Liver (tissue), 9 donors: ENCODE measurements around the gene RALGPS1. TPM values are rescaled to one million over a fixed set of nuclear protein-coding genes. Genes with fewer than 3 reads are reported as not detected.

Experiments used
- DNase-seq: peaks from one replicate; pipeline ENCODE4 v3.0.0-alpha.2; 2017; ENCODE audit warnings: low spot score
- H3K27ac ChIP-seq, 2 donors: one replicate each; pipeline ENCODE4 v1.7.0; 2013; ENCODE audit warnings: inconsistent platforms in 2 of 2, low read length in 2 of 2, control low read depth in 1 of 2, low read depth in 1 of 2, mild to moderate bottlenecking in 1 of 2
- H3K27me3 ChIP-seq, 4 donors: one replicate each; pipeline versions ENCODE4 v1.6.1 to v1.7.0; 2013; ENCODE audit warnings: low read length in 3 of 4, inconsistent platforms in 1 of 4, mild to moderate bottlenecking in 1 of 4, moderate library complexity in 1 of 4; ENCODE audit not compliant: control insufficient read depth in 4 of 4, insufficient read depth in 4 of 4
- H3K36me3 ChIP-seq, 4 donors: one replicate each; pipeline versions ENCODE4 v1.6.1 to v1.7.0; 2013; ENCODE audit warnings: low read length in 3 of 4, mild to moderate bottlenecking in 3 of 4, low read depth in 1 of 4, moderate library complexity in 1 of 4; ENCODE audit not compliant: control insufficient read depth in 4 of 4, insufficient read depth in 3 of 4
- H3K4me1 ChIP-seq, 4 donors: one replicate each; pipeline versions ENCODE4 v1.6.1 to v1.7.0; 2013; ENCODE audit warnings: low read length in 3 of 4, mild to moderate bottlenecking in 3 of 4, moderate library complexity in 1 of 4; ENCODE audit not compliant: control insufficient read depth in 4 of 4, insufficient read depth in 4 of 4
- H3K4me3 ChIP-seq, 3 donors: one replicate each; pipeline versions ENCODE4 v1.6.1 to v1.7.0; 2013; ENCODE audit warnings: low read length in 3 of 3, control low read depth in 1 of 3, low read depth in 1 of 3, mild to moderate bottlenecking in 1 of 3
- H3K9ac ChIP-seq, 2 donors: one replicate each; pipeline ENCODE4 v1.7.0; 2013; ENCODE audit warnings: low read length in 2 of 2, mild to moderate bottlenecking in 2 of 2, moderate library complexity in 2 of 2, control low read depth in 1 of 2, low read depth in 1 of 2
- H3K9me3 ChIP-seq, 4 donors: one replicate each; pipeline versions ENCODE4 v1.6.1 to v1.7.0; 2013; ENCODE audit warnings: low read length in 3 of 4; ENCODE audit not compliant: control insufficient read depth in 4 of 4
- EGR1 ChIP-seq, 2 donors: IDR thresholded peaks; 2 replicates each; pipeline ENCODE4 v1.6.1; 2016 to 2018; ENCODE audit warnings: antibody characterized with exemption in 2 of 2, low read depth in 2 of 2
- FOXA1 ChIP-seq: IDR thresholded peaks from 2 replicates; pipeline ENCODE4 v1.6.1; 2016; ENCODE audit warnings: antibody characterized with exemption
- FOXA2 ChIP-seq: IDR thresholded peaks from 2 replicates; pipeline ENCODE4 v1.6.1; 2016; ENCODE audit warnings: antibody characterized with exemption
- GABPA ChIP-seq, 2 donors: IDR thresholded peaks in 1 of 2; conservative IDR thresholded peaks in 1 of 2; 2 replicates each; pipeline ENCODE4 v1.6.1; 2016; ENCODE audit warnings: antibody characterized with exemption in 2 of 2, mild to moderate bottlenecking in 1 of 2, moderate library complexity in 1 of 2
- HNF4A ChIP-seq, 2 donors: conservative IDR thresholded peaks; 2 replicates each; pipeline ENCODE4 v1.6.1; 2016; ENCODE audit warnings: antibody characterized with exemption in 2 of 2, mild to moderate bottlenecking in 2 of 2
- HNF4G ChIP-seq: IDR thresholded peaks from 2 replicates; pipeline ENCODE4 v1.6.1; 2016; ENCODE audit warnings: antibody characterized with exemption
- JUND ChIP-seq, 2 donors: IDR thresholded peaks; 2 replicates each; pipeline ENCODE4 v1.6.1; 2016; ENCODE audit warnings: antibody characterized with exemption in 2 of 2
- NR2F2 ChIP-seq: IDR thresholded peaks from 2 replicates; pipeline ENCODE4 v1.6.1; 2016; ENCODE audit warnings: antibody characterized with exemption
- RAD21 ChIP-seq, 2 donors: IDR thresholded peaks; 2 replicates each; pipeline ENCODE4 v1.6.1; 2016; ENCODE audit warnings: antibody characterized with exemption in 2 of 2, mild to moderate bottlenecking in 2 of 2
- REST ChIP-seq: IDR thresholded peaks from 2 replicates; pipeline ENCODE4 v1.6.1; 2016; ENCODE audit warnings: antibody characterized with exemption, mild to moderate bottlenecking
- RXRA ChIP-seq, 2 donors: IDR thresholded peaks; 2 replicates each; pipeline ENCODE4 v1.6.1; 2017 to 2018; ENCODE audit warnings: antibody characterized with exemption in 2 of 2, mild to moderate bottlenecking in 1 of 2
- SP1 ChIP-seq: IDR thresholded peaks from 2 replicates; pipeline ENCODE4 v1.6.1; 2018; ENCODE audit warnings: antibody characterized with exemption, mild to moderate bottlenecking
- TAF1 ChIP-seq: conservative IDR thresholded peaks from 2 replicates; pipeline ENCODE4 v1.6.1; 2016; ENCODE audit warnings: antibody characterized with exemption, mild to moderate bottlenecking
- YY1 ChIP-seq: IDR thresholded peaks from 2 replicates; pipeline ENCODE4 v1.6.1; 2016; ENCODE audit warnings: antibody characterized with exemption, mild to moderate bottlenecking
- WGBS: extraction: QIAGEN DNeasy Blood & Tissue Kit; methylation state at CpG from one replicate; pipeline ENCODE4 v1.1.7; 2013; 5-methylcytosine and 5-hydroxymethylcytosine counted together
- polyA plus RNA-seq, 2 donors: library from polyadenylated mRNA; stranded (reverse) in 1 of 2; unstranded in 1 of 2; fragments of 200-250 nt in 1 of 2; fragments of >200 nt in 1 of 2; fragmentation: Nextera tagmentation in 1 of 2; extraction: Ambion mirVana in 1 of 2; gene quantifications; one replicate each; pipeline versions ENCODE4 v1.2.1 to v1.2.3, GENCODE V29; 2013 to 2015
- total RNA-seq, 2 donors: library from RNA; depleted of rRNA; stranded (reverse); fragments of >200 nt; gene quantifications; one replicate each; pipeline ENCODE4 v1.2.3, GENCODE V29; 2014
- TF ChIP-seq, protein P1 (sequence below): IDR thresholded peaks from 2 replicates; pipeline ENCODE4 v1.6.1; 2016; ENCODE audit warnings: antibody characterized with exemption
- TF ChIP-seq, protein P2 (sequence below): IDR thresholded peaks from 2 replicates; pipeline ENCODE4 v1.6.1; 2016; ENCODE audit warnings: antibody characterized with exemption
- TF ChIP-seq, protein P3 (sequence below): IDR thresholded peaks from 2 replicates; pipeline ENCODE4 v1.6.1; 2016; ENCODE audit warnings: antibody characterized with exemption
- donor health status: healthy.
- donor health status: healthy.
- donor health status: healthy.
- donor health status: healthy.
- donor health status: healthy.

The RALGPS1 gene
- total and polyA plus RNA-seq, 4 donors = 1.4 to 2.7 (median 2.0) TPM

DNA sequence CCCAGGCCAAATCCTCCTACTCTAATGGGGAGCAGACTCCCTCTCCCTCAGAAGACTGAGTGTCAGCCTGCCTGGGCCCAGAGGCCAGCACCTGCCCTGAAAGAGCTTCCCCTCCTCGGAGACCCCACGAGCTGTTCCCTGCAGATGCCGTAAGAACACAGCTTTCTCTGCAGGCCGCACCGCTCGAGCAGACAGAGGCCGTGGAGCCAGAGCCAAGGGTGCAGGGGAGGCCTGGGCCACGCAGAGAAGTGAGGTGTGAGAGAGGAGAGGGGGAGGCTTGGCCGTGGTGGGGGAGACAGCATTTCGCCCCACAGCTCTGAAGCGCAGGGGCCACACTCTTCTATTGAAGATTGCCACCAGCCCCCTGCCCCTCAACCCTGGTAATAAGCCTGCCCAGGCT, 287.1 kb downstream of the RALGPS1 start:
- WGBS = 96% methylated on average over 11 of the region's 11 CpGs
- H3K4me1 ChIP-seq = peaks cover 0 to 8% (median 2%) of the 10 kb centered on the region in 4 donors
- no peak for TF ChIP-seq TAF1
- no peak for TF ChIP-seq EGR1 (IDR thresholded peaks at IDR 0.05; ENCODE audit: low read depth in 2 of 2)
- no peak for TF ChIP-seq REST
- TF ChIP-seq GABPA (IDR thresholded peaks at IDR 0.05 in 1 of 2, conservative IDR thresholded peaks at IDR 0.05 in 1 of 2) = no peak
- no peak for TF ChIP-seq FOXA2
- TF ChIP-seq, protein P1, sequence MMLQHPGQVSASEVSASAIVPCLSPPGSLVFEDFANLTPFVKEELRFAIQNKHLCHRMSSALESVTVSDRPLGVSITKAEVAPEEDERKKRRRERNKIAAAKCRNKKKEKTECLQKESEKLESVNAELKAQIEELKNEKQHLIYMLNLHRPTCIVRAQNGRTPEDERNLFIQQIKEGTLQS = no peak
- TF ChIP-seq JUND (IDR thresholded peaks at IDR 0.05) = no peak
- no peak for TF ChIP-seq HNF4A (conservative IDR thresholded peaks at IDR 0.05)
- no peak for TF ChIP-seq RXRA (IDR thresholded peaks at IDR 0.05)
- no peak for TF ChIP-seq NR2F2
- no peak for TF ChIP-seq FOXA1
- no peak for TF ChIP-seq YY1
- TF ChIP-seq, protein P2, sequence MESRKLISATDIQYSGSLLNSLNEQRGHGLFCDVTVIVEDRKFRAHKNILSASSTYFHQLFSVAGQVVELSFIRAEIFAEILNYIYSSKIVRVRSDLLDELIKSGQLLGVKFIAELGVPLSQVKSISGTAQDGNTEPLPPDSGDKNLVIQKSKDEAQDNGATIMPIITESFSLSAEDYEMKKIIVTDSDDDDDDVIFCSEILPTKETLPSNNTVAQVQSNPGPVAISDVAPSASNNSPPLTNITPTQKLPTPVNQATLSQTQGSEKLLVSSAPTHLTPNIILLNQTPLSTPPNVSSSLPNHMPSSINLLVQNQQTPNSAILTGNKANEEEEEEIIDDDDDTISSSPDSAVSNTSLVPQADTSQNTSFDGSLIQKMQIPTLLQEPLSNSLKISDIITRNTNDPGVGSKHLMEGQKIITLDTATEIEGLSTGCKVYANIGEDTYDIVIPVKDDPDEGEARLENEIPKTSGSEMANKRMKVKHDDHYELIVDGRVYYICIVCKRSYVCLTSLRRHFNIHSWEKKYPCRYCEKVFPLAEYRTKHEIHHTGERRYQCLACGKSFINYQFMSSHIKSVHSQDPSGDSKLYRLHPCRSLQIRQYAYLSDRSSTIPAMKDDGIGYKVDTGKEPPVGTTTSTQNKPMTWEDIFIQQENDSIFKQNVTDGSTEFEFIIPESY = no peak
- H3K27ac ChIP-seq = no peak overlapping the region
- no peak overlapping the region for H3K4me3 ChIP-seq
- no peak overlapping the region for H3K9ac ChIP-seq
- DNase-seq = no peak
- no peaks in the 10 kb centered on the region for H3K27me3 ChIP-seq
- H3K9me3 ChIP-seq = no peaks in the 10 kb centered on the region
- no peaks in the 10 kb centered on the region for H3K36me3 ChIP-seq

DNA sequence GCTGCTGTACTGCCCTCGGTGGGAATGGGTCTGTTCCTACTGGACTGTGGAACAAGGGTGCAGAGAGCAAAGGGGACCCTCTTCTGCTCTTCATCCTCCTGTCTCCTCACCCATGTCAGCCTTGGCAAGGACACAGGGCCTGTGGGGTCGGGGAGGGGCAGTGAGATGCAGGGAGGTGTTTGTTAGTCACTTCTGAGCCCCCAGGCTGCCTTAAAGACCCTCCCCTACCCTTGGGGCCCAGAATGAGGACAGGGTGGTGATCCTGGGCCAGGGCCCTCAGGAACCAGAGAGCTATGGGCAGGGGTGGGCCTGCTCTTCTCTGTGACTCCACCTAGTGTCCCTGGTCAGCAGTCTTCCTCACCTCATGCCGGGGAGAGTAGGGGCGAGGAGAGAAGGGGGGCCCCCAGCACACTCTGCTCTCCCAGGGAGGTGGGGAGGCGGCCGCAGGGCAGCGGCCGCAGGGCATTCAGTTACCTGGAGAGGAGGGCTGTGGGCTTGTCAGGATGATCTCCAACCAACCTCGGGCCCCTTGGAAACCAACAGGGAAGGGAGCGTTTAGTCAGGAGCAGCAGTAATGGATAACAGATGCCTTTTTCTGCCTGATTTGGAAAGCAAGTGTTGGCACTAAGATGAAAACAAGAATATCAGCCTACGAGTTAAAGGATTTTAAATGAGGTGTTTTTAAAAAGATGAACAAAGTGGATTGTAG, 288.0 kb downstream of the RALGPS1 start:
- Histone ChIP-seq H3K4me3 (no peak overlapping the region), H3K27ac (no peak overlapping the region), H3K36me3 (no peaks in the 10 kb centered on the region), H3K9me3 (no peaks in the 10 kb centered on the region), H3K4me1 (peaks cover 0 to 4% (median under 1%) of the 10 kb centered on the region in 4 donors), H3K27me3 (no peaks in the 10 kb centered on the region), H3K9ac (no peak overlapping the region)
- DNase-seq = no peak
- 91% methylated on average over 11 of the region's 11 CpGs for WGBS
- TF ChIP-seq, protein P2 = no peak
- TF ChIP-seq RAD21 (IDR thresholded peaks at IDR 0.05) (no peak), FOXA1 (no peak), REST (no peak), YY1 (no peak), JUND (IDR thresholded peaks at IDR 0.05) (no peak), HNF4G (no peak), HNF4A (conservative IDR thresholded peaks at IDR 0.05) (no peak), RXRA (IDR thresholded peaks at IDR 0.05) (no peak), NR2F2 (no peak), EGR1 (IDR thresholded peaks at IDR 0.05; ENCODE audit: low read depth in 2 of 2) (no peak), TAF1 (no peak), GABPA (IDR thresholded peaks at IDR 0.05 in 1 of 2, conservative IDR thresholded peaks at IDR 0.05 in 1 of 2) (no peak), SP1 (no peak), FOXA2 (no peak)
- TF ChIP-seq, protein P3, sequence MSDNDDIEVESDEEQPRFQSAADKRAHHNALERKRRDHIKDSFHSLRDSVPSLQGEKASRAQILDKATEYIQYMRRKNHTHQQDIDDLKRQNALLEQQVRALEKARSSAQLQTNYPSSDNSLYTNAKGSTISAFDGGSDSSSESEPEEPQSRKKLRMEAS = no peak
- TF ChIP-seq, protein P1 = no peak
